Activated CD4-positive, CD25-positive, alpha-beta regulatory T cell treated with anti-CD3 and anti-CD28 coated beads, Interleukin-2, amount 50 U/mL, for 16 hours (primary cell): ENCODE results near the gene NEU4.

Source experiments
- DNase-seq: peaks from one replicate; pipeline ENCODE4 v3.0.0-alpha.2; 2020; ENCODE audit warnings: low read depth, low spot score

Gene NEU4

GRCh38 chr2:241864168-241864849, 55.3 kb downstream of the NEU4 start:
- DNase-seq, result no peak

- DNase-seq, result no peak
These were observed 55.8 kb downstream of the NEU4 start for GRCh38 chr2:241864850-241865213.

- DNase-seq, result no peak
These were observed 56.5 kb downstream of the NEU4 start for GRCh38 chr2:241865416-241865956.

- no peak for DNase-seq
These were observed 57.2 kb downstream of the NEU4 start for GRCh38 chr2:241865957-241866789.
